T-cell (primary cell): ENCODE results near the gene RPH3AL. TPM values are rescaled to one million over a fixed set of nuclear protein-coding genes. Genes with fewer than 3 reads are reported as not detected.
A peak's percentile ranks its signal among the peaks of the same experiment; 100 is the strongest.
"Not testable (repeated sequence)": the region's sequence is repeated elsewhere in the genome, so short reads cannot be mapped to it uniquely, and the experiment has no call there.

Source experiments
- ATAC-seq, 4 experiments: fragments of 200-7000 bp in 3 of 4; fragments of 150-1000 bp in 1 of 4; cut with Tn5 transposase; replicated peaks in 1 of 4; 1 replicate in 3 of 4; 2 replicates in 1 of 4; pipeline ENCODE4 v1.10.0; 2021; ENCODE audit warnings: moderate library complexity in 3 of 4, mild to moderate bottlenecking in 2 of 4, moderate number of reproducible peaks in 1 of 4
- CTCF ChIA-PET, 2 donors: fragments of 300-600 bp; sonication (Branson Sonifier 250); formaldehyde crosslinking; loops; one replicate each; lab custom pipeline; 2022; ENCODE audit warnings: antibody characterized with exemption in 2 of 2; lab: Charles Lee
- POLR2A ChIA-PET, 2 donors: fragments of 300-600 bp; sonication (Branson Sonifier 250); formaldehyde crosslinking; loops; one replicate each; lab custom pipeline; 2022; ENCODE audit warnings: antibody characterized with exemption in 2 of 2; lab: Charles Lee
- DNase-seq, 35 experiments: peaks; one replicate each; pipeline versions ENCODE4 v3.0.0 to v3.0.0-alpha.2; 2013 to 2023
- H3K27ac ChIP-seq: one replicate; pipeline ENCODE4 v1.5.1; 2013; ENCODE audit warnings: low read length
- H3K27me3 ChIP-seq, 2 experiments: replicated peaks in 1 of 2; 1 replicate in 1 of 2; 2 replicates in 1 of 2; pipeline versions ENCODE4 v1.6.1 to v1.7.0; 2013; ENCODE audit warnings: low read length in 1 of 2, mixed read lengths in 1 of 2; ENCODE audit not compliant: control insufficient read depth in 2 of 2, insufficient read depth in 2 of 2; ENCODE audit errors: extremely low read depth in 1 of 2
- H3K36me3 ChIP-seq, 2 donors: 1 replicate in 1 of 2; 2 replicates in 1 of 2; pipeline versions ENCODE4 v1.6.1 to v1.7.0; 2013; ENCODE audit warnings: low read length in 1 of 2; ENCODE audit not compliant: control insufficient read depth in 2 of 2, insufficient read depth in 1 of 2; ENCODE audit errors: extremely low read depth in 1 of 2
- H3K4me1 ChIP-seq, 2 experiments: 1 replicate in 1 of 2; 2 replicates in 1 of 2; pipeline versions ENCODE4 v1.6.1 to v1.7.0; 2013; ENCODE audit warnings: low read length in 2 of 2, mixed read lengths in 1 of 2; ENCODE audit not compliant: insufficient read depth in 2 of 2, control insufficient read depth in 1 of 2; ENCODE audit errors: extremely low read depth in 1 of 2
- H3K4me3 ChIP-seq, 2 donors: 1 replicate in 1 of 2; 2 replicates in 1 of 2; pipeline versions ENCODE4 v1.5.1 to v1.7.0; 2013; ENCODE audit warnings: mild to moderate bottlenecking in 2 of 2, low read length in 1 of 2, moderate library complexity in 1 of 2; ENCODE audit not compliant: control insufficient read depth in 1 of 2; ENCODE audit errors: extremely low read depth in 1 of 2
- H3K9me3 ChIP-seq: 2 replicates; pipeline ENCODE4 v1.7.0; 2013
- H3K27ac Mint-ChIP-seq, 2 donors: one replicate each; pipeline ENCODE4 v1.8.0; 2020 to 2021; ENCODE audit warnings: mild to moderate bottlenecking in 2 of 2, mixed read lengths in 2 of 2
- H3K27me3 Mint-ChIP-seq, 2 donors: one replicate each; pipeline ENCODE4 v1.8.0; 2021 to 2022; ENCODE audit warnings: mixed read lengths in 2 of 2
- H3K36me3 Mint-ChIP-seq: one replicate; pipeline ENCODE4 v1.8.0; 2021; ENCODE audit warnings: mixed read lengths
- H3K4me1 Mint-ChIP-seq, 3 donors: one replicate each; pipeline ENCODE4 v1.8.0; 2020 to 2022; ENCODE audit warnings: mixed read lengths in 3 of 3, mild to moderate bottlenecking in 1 of 3
- H3K4me3 Mint-ChIP-seq, 3 donors: one replicate each; pipeline ENCODE4 v1.8.0; 2020 to 2022; ENCODE audit warnings: mild to moderate bottlenecking in 3 of 3, mixed read lengths in 3 of 3, moderate library complexity in 3 of 3
- H3K9me3 Mint-ChIP-seq, 3 donors: one replicate each; pipeline ENCODE4 v1.8.0; 2020 to 2022; ENCODE audit warnings: mixed read lengths in 3 of 3
- WGBS: methylation state at CpG from one replicate; pipeline ENCODE4 v1.1.5; 2013; ENCODE audit warnings: missing lambda C conversion rate; ENCODE audit not compliant: insufficient coverage; 5-methylcytosine and 5-hydroxymethylcytosine counted together
- total RNA-seq, 35 experiments: library from RNA in 6 of 35; stranded (reverse) in 6 of 35; fragments of 120-200 nt in 1 of 35; gene quantifications; one replicate each; pipeline versions ENCODE4 v1.2.1 to v1.2.4 and lab custom pipeline; 2013 to 2026

The RPH3AL gene
- total RNA-seq, 5 donors from 2014 or later (not counting 1 experiment from before 2014, with no cell fraction given): 4.5 to 10.5 (median 5.3) TPM

DNA sequence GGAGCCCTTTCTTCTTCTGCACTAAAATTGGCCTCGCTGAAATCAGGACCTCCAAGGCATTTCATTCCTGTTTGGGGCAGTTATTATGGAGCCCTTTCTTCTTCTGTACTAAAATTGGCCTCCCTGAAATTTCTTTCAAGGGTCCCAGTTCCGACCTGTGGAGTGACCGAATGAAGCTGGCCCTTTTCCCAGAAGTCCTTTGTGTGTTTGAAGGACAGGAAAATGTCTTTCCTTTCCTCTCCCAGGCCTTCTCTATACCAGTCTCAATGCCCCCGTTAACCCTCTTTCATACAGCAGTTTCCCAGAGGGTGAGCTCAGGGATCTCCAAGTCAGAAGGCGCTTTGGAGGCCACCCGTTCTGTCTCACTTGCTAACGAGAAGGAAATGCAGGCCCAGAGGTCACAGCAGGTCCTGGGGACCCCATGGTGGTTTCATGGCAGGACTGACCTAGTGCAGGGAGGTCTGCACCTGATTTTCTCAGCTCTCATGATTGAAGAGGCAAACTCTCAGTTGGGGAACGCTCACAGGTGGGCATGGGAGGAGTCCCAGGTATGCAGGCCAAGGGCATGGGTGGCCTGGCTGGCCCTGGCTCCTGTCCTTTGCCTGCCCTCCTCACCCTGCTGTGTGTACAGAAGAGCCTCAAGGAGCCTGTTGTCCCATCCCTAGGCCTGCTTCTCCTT lies 134.0 kb downstream of the RPH3AL start:
- Mint-ChIP-seq H3K4me1 (peaks cover 0 to 8% (median 0%) of the 10 kb centered on the region in 3 donors), H3K9me3 (no peaks in the 10 kb centered on the region), H3K4me3 (no peak overlapping the region), H3K27ac (no peak overlapping the region), H3K36me3 (no peaks in the 10 kb centered on the region), H3K27me3 (no peaks in the 10 kb centered on the region)
- WGBS: 78% methylated on average over 4 of the region's 8 CpGs
- no peaks in the 10 kb centered on the region for H3K36me3 ChIP-seq
- DNase-seq: no peak
- CTCF ChIA-PET: no interaction called here
- ATAC-seq: no peak
- POLR2A ChIA-PET: no interaction called here
- no peak overlapping the region for H3K27ac ChIP-seq
- H3K4me1 ChIP-seq: peaks cover 0 to 6% of the 10 kb centered on the region in 2 experiments
- no peaks in the 10 kb centered on the region for H3K9me3 ChIP-seq
- H3K27me3 ChIP-seq: no peaks in the 10 kb centered on the region
- H3K4me3 ChIP-seq: no peak overlapping the region

DNA sequence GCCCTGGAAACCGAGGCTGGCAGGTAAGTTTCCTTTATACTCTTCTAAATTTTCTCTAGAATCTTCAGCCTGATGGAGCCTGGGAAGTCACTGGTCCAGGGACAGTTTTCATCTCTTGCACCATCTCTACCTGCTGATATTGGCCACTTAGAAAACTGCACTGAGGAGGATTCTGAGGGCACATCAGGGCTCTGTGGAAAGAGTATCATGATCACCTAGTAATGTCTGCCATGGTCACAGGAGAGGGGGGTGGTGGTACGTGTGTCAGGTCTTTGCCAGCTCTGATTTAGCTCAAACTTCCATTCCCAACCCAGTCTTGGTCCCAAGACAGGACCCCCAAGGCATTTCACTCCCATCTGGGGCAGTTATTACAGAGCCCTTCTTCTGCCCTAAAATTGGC lies 136.0 kb downstream of the RPH3AL start:
- H3K27me3 Mint-ChIP-seq: no peaks in the 10 kb centered on the region
- no peaks in the 10 kb centered on the region for H3K9me3 Mint-ChIP-seq
- peaks cover 5% of the 10 kb centered on the region for H3K36me3 Mint-ChIP-seq
- ATAC-seq (no peak), DNase-seq (no peak)
- Histone ChIP-seq H3K27ac (no peak overlapping the region), H3K4me3 (no peak overlapping the region), H3K4me1 (peaks cover 0 to 6% of the 10 kb centered on the region in 2 experiments), H3K36me3 (no peaks in the 10 kb centered on the region), H3K9me3 (no peaks in the 10 kb centered on the region), H3K27me3 (no peaks in the 10 kb centered on the region)
- no peak overlapping the region for H3K4me3 Mint-ChIP-seq
- peaks cover 0 to 8% (median 0%) of the 10 kb centered on the region in 3 donors for H3K4me1 Mint-ChIP-seq
- no peak overlapping the region for H3K27ac Mint-ChIP-seq
- CTCF ChIA-PET: no interaction called here
- WGBS: no CpG with 5 or more reads among the region's 2 CpGs
- POLR2A ChIA-PET: no interaction called here

DNA sequence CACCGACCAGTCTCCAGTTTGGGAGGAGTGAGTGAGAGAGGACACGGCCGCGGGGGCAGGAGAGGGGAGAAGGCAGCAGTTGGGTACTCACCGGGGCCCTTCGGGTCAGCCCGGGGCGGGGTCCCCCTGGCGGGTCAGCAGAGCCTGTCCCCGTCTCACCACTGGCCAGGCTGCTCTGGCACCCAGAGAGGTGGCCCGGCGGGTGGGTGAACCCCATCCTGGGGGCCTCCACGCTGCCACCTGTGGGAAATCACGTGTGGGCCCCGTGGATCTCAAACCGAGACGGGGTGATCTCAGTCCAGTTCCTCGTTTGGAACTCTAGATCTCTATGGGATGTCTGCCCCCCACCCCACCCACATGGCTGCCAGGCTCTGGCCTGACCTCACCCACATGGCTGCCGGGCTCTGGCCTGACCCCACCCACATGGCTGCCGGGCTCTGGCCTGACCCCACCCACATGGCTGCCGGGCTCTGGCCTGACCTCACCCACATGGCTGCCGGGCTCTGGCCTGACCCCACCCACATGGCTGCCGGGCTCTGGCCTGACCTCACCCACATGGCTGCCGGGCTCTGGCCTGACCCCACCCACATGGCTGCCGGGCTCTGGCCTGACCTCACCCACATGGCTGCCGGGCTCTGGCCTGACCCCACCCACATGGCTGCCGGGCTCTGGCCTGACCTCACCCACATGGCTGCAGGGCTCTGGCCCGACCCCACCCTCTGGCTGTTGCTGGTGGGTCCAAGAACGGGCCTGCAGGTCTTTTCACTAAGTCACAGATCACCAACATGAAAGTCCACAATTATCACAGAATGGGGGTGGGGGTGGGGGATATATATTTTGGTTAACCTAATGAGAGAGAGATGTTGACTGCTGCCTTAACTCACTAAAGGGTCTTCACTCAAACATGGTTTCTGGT lies 136.8 kb downstream of the RPH3AL start:
- H3K27me3 Mint-ChIP-seq, H3K4me1 Mint-ChIP-seq, CTCF ChIA-PET, H3K36me3 ChIP-seq, H3K27me3 ChIP-seq, POLR2A ChIA-PET, H3K4me3 ChIP-seq, H3K9me3 ChIP-seq, ATAC-seq, H3K27ac Mint-ChIP-seq, H3K36me3 Mint-ChIP-seq, H3K27ac ChIP-seq, H3K4me1 ChIP-seq, H3K9me3 Mint-ChIP-seq: not testable (repeated sequence)
- peak overlapping the region in 1 of 3 donors; percentile 25 for H3K4me3 Mint-ChIP-seq
- 82% methylated on average over 16 of the region's 29 CpGs for WGBS
- peak in 3 of 35 experiments; percentile 8 to 18 (median 11) for DNase-seq

DNA sequence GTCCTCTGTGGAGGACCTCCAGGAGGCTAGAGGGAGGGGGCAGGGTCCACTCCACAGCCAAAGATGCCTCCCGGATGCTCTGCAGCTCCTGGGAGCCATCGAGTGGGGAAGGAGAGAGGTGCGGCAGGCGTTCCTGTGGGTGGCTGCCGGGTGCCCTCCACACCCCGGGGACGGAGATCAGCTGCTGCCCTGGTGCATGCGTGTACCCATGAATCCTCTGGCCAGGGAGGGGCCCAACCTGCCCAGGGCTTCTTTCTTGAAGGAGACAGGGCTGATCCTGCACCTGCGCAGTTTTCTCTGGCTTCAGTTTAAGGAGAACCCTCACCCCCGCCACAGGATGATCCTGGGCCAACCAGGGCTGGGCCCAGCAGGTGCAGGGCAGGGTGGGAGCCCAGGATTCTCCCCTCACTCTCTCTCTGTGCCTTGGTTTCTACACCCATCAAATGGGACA lies 137.7 kb downstream of the RPH3AL start:
- Histone ChIP-seq H3K4me3 (no peak overlapping the region), H3K27me3 (no peaks in the 10 kb centered on the region), H3K27ac (no peak overlapping the region), H3K4me1 (peaks cover 0 to 6% of the 10 kb centered on the region in 2 experiments), H3K36me3 (no peaks in the 10 kb centered on the region), H3K9me3 (no peaks in the 10 kb centered on the region)
- no peaks in the 10 kb centered on the region for H3K9me3 Mint-ChIP-seq
- DNase-seq: no peak
- 89% methylated on average over 10 of the region's 10 CpGs for WGBS
- ChIA-PET POLR2A (no interaction called here), CTCF (no interaction called here)
- H3K27me3 Mint-ChIP-seq: no peaks in the 10 kb centered on the region
- no peak for ATAC-seq
- peaks cover 5% of the 10 kb centered on the region for H3K36me3 Mint-ChIP-seq
- peaks cover 0 to 8% (median 0%) of the 10 kb centered on the region in 3 donors for H3K4me1 Mint-ChIP-seq
- no peak overlapping the region for H3K4me3 Mint-ChIP-seq
- H3K27ac Mint-ChIP-seq: no peak overlapping the region

DNA sequence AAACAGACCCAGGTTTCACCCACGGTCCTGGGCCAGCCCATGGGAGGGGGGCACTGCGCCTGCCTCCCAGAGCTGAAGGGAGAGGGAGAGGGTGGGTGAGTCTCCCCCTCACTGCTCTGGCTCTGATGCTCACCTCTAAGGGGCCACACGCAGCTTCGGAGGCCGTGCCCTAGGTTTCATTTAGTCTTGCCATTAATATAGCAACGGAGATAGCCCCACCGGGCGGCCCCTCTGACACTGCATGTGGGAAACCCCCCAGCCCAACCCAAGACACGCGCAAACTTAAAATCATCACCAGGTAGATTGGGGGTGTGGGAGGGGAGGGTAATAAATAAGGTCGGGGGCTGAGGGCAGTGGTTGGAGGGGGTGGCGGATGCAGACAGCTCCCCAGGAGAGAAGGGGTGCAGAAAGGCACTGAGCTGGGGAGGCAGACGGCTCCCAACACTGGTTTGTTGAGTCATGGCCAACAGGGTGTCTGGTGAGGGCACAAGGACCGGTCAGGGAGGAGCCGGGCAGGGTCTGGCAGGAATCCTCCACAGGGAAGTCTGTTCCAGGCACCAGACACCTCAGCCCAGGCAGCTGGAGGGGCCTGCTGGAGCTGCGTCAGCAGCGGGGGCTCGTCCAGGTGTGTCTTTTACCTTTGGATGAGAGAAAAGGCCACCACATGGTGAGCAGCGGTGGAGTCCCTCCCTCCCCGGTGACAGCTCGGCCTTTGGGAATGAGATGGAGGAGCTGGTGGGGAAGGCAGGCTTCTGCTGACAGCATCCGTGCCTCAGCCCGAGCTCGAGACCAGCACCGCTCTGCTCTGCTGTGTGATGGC lies 139.1 kb downstream of the RPH3AL start:
- no peak overlapping the region for H3K27ac Mint-ChIP-seq
- peaks cover 0 to 3% of the 10 kb centered on the region in 2 donors for H3K27me3 Mint-ChIP-seq
- H3K4me1 Mint-ChIP-seq: peaks cover 0 to 8% (median 0%) of the 10 kb centered on the region in 3 donors
- ChIA-PET CTCF (no interaction called here), POLR2A (no interaction called here)
- Histone ChIP-seq H3K9me3 (no peaks in the 10 kb centered on the region), H3K4me1 (peaks cover 0 to 6% of the 10 kb centered on the region in 2 experiments), H3K27me3 (no peaks in the 10 kb centered on the region), H3K27ac (no peak overlapping the region), H3K36me3 (no peaks in the 10 kb centered on the region), H3K4me3 (no peak overlapping the region)
- DNase-seq (no peak), ATAC-seq (no peak)
- peaks cover 9% of the 10 kb centered on the region for H3K36me3 Mint-ChIP-seq
- 88% methylated on average over 15 of the region's 25 CpGs for WGBS
- H3K4me3 Mint-ChIP-seq: no peak overlapping the region
- peaks cover 0 to 3% (median 0%) of the 10 kb centered on the region in 3 donors for H3K9me3 Mint-ChIP-seq

DNA sequence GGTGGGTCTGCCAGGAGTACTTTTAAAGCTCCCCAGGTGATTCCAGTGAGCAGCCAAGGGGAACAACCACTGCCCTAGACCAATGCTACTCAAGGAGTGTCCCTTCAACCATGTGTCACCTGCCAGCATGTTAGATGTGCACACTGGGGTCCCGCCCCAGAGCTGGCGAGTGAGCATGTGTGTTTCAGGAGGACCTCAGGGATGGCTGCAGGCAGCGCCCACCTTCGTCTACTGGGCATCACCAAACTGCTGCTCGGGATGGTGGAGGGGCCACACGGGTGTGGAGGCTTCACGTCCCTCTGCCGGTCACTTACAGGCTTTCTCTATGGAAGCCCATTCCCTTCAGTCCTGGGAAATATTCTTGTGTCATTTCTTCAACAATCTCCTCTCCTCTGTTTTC lies 142.2 kb downstream of the RPH3AL start:
- peaks cover 0 to 3% of the 10 kb centered on the region in 2 donors for H3K27me3 Mint-ChIP-seq
- POLR2A ChIA-PET: no interaction called here
- ATAC-seq: no peak
- no peak overlapping the region for H3K27ac Mint-ChIP-seq
- Histone ChIP-seq H3K36me3 (no peaks in the 10 kb centered on the region), H3K27ac (no peak overlapping the region), H3K9me3 (no peaks in the 10 kb centered on the region), H3K27me3 (no peaks in the 10 kb centered on the region), H3K4me1 (peaks cover 0 to 3% of the 10 kb centered on the region in 2 experiments), H3K4me3 (no peak overlapping the region)
- H3K9me3 Mint-ChIP-seq: peaks cover 0 to 5% (median 3%) of the 10 kb centered on the region in 3 donors
- H3K4me1 Mint-ChIP-seq: peaks cover 0 to 3% (median 0%) of the 10 kb centered on the region in 3 donors
- CTCF ChIA-PET: no interaction called here
- H3K36me3 Mint-ChIP-seq: peaks cover 9% of the 10 kb centered on the region
- WGBS: 94% methylated on average over 6 of the region's 8 CpGs
- no peak for DNase-seq
- no peak overlapping the region for H3K4me3 Mint-ChIP-seq
